HCT116 (cell line): ENCODE results near the gene PDE4D. TPM values are rescaled to one million over a fixed set of nuclear protein-coding genes. Genes with fewer than 3 reads are reported as not detected.

Experiments used
- ATAC-seq: fragments of 200-7000 bp; cut with Tn5 transposase; 2 replicates; pipeline ENCODE4 v1.9.1; 2020; ENCODE audit warnings: mild to moderate bottlenecking, moderate library complexity
- BruUV-seq: library from RNA; stranded (reverse); fragments of 400-500 nt; replicated peaks from 2 replicates; lab custom pipeline; 2021; lab: Mats Ljungman, UMichigan
- CTCF ChIA-PET: fragments of 300-600 bp; sonication (Branson Sonifier 250); formaldehyde crosslinking; loops from one replicate; lab custom pipeline; 2021; ENCODE audit warnings: antibody characterized with exemption; lab: Charles Lee
- POLR2A ChIA-PET: fragments of 300-600, 350-600 bp; sonication (Branson Sonifier 250); formaldehyde crosslinking; loops from one replicate; lab custom pipeline; 2021; ENCODE audit warnings: antibody characterized with exemption; lab: Charles Lee
- RAD21 ChIA-PET, 2 experiments: fragments of 300-600 bp; sonication (Branson Sonifier 250); formaldehyde crosslinking; loops; one replicate each; lab custom pipeline; 2023; ENCODE audit warnings: low total read pairs in 2 of 2; ENCODE audit not compliant: uncharacterized antibody in 2 of 2, unreplicated experiment in 2 of 2, low non-redundant PET in 1 of 2; lab: Charles Lee
- DNase-seq: peaks from one replicate; pipeline ENCODE4 v3.0.0-alpha.2; 2010; ENCODE audit warnings: low read depth, low spot score
- H2AFZ ChIP-seq: fragments of 200-600 bp; shearing (Covaris generic), sonication (generic); 2 replicates; pipeline ENCODE4 v1.6.1; 2017; ENCODE audit warnings: low read depth, mixed run types, mixed read lengths, antibody characterized with exemption, low read length; ENCODE audit not compliant: poor library complexity, severe bottlenecking
- H3K27ac ChIP-seq: 2 replicates; pipeline ENCODE4 v1.5.1; 2012; ENCODE audit warnings: low read depth, low read length
- H3K27me3 ChIP-seq: fragments of 200-600 bp; sonication (generic); 2 replicates; pipeline ENCODE4 v1.6.1; 2016; ENCODE audit warnings: mixed run types, low read length, mixed read lengths; ENCODE audit not compliant: insufficient read depth
- H3K36me3 ChIP-seq, 2 experiments: fragments of 200-500 bp in 1 of 2; fragments of 200-600 bp in 1 of 2; sonication (Bioruptor generic) in 1 of 2; sonication (generic) in 1 of 2; 2 replicates each; pipeline versions ENCODE4 v1.5.1 to v1.6.1; 2014 to 2016; ENCODE audit warnings: low read length in 2 of 2, inconsistent platforms in 1 of 2, mixed read lengths in 1 of 2, mixed run types in 1 of 2; ENCODE audit not compliant: insufficient read depth in 2 of 2, control insufficient read depth in 1 of 2
- H3K4me1 ChIP-seq, 2 experiments: fragments of 200-600 bp in 1 of 2; sonication (generic) in 1 of 2; 2 replicates each; pipeline versions ENCODE4 v1.5.1 to v1.6.1; 2012 to 2017; ENCODE audit warnings: low read length in 2 of 2, inconsistent platforms in 1 of 2, mild to moderate bottlenecking in 1 of 2, mixed read lengths in 1 of 2, mixed run types in 1 of 2, moderate library complexity in 1 of 2; ENCODE audit not compliant: insufficient read depth in 2 of 2, control insufficient read depth in 1 of 2
- H3K4me2 ChIP-seq: fragments of 200-600 bp; sonication (generic); 2 replicates; pipeline ENCODE4 v1.6.1; 2017; ENCODE audit warnings: mixed run types, low read length, mixed read lengths
- H3K4me3 ChIP-seq, 2 experiments: fragments of 200-600 bp in 1 of 2; sonication (generic) in 1 of 2; replicated peaks in 1 of 2; 2 replicates each; pipeline ENCODE4 v1.5.1; 2011 to 2016; ENCODE audit warnings: low read length in 2 of 2, control low read depth in 1 of 2, low read depth in 1 of 2, mild to moderate bottlenecking in 1 of 2, mixed read lengths in 1 of 2, mixed run types in 1 of 2
- H3K79me2 ChIP-seq: fragments of 200-600 bp; sonication (generic); 2 replicates; pipeline ENCODE4 v1.6.1; 2017; ENCODE audit warnings: mild to moderate bottlenecking, mixed run types, low read length, moderate library complexity, mixed read lengths; ENCODE audit not compliant: insufficient read depth
- H3K9ac ChIP-seq: fragments of 200-600 bp; sonication (generic); 2 replicates; pipeline ENCODE4 v1.6.1; 2016; ENCODE audit warnings: low read length, mixed read lengths
- H3K9me2 ChIP-seq: fragments of 200-600 bp; sonication (generic), shearing (Covaris generic); 2 replicates; pipeline ENCODE4 v1.6.1; 2017; ENCODE audit warnings: mixed run types, mild to moderate bottlenecking, moderate library complexity; ENCODE audit not compliant: insufficient read depth
- H3K9me3 ChIP-seq, 2 experiments: fragments of 200-500 bp in 1 of 2; fragments of 200-600 bp in 1 of 2; sonication (Bioruptor generic) in 1 of 2; sonication (generic) in 1 of 2; 2 replicates each; pipeline ENCODE4 v1.6.1; 2014 to 2017; ENCODE audit warnings: low read length in 2 of 2, mixed read lengths in 2 of 2, inconsistent platforms in 1 of 2, low read depth in 1 of 2, mild to moderate bottlenecking in 1 of 2, mixed run types in 1 of 2, moderate library complexity in 1 of 2; ENCODE audit not compliant: control insufficient read depth in 1 of 2, insufficient read depth in 1 of 2
- H4K20me1 ChIP-seq: fragments of 200-600 bp; sonication (generic), shearing (Covaris generic); 2 replicates; pipeline ENCODE4 v1.6.1; 2017; ENCODE audit warnings: mixed run types, mild to moderate bottlenecking, moderate library complexity; ENCODE audit not compliant: insufficient read depth
- CEBPB ChIP-seq: IDR thresholded peaks from 2 replicates; pipeline ENCODE4 v1.6.1; 2012; ENCODE audit warnings: low read depth
- EGR1 ChIP-seq: IDR thresholded peaks from 2 replicates; pipeline ENCODE4 v1.6.1; 2012; ENCODE audit warnings: low read depth
- FOSL1 ChIP-seq: IDR thresholded peaks from 2 replicates; pipeline ENCODE4 v1.6.1; 2012; ENCODE audit warnings: low read depth
- RAD21 ChIP-seq: IDR thresholded peaks from 2 replicates; pipeline ENCODE4 v1.6.1; 2012; ENCODE audit warnings: low read depth, mild to moderate bottlenecking
- SP1 ChIP-seq: IDR thresholded peaks from 2 replicates; pipeline ENCODE4 v1.6.1; 2012; ENCODE audit warnings: low read depth
- TCF7L2 ChIP-seq: IDR thresholded peaks from 2 replicates; pipeline ENCODE4 v1.7.0; 2011; ENCODE audit warnings: borderline replicate concordance, inconsistent platforms; ENCODE audit not compliant: insufficient read depth, insufficient read length; ENCODE audit errors: extremely low read depth
- YY1 ChIP-seq: IDR thresholded peaks from 2 replicates; pipeline ENCODE4 v1.6.1; 2011; ENCODE audit warnings: low read length, low read depth, moderate library complexity, mild to moderate bottlenecking; ENCODE audit not compliant: insufficient replicate concordance; ENCODE audit errors: extremely low read depth
- intact Hi-C: fragments of 100-400 bp; cut with micrococcal nuclease; formaldehyde crosslinking; loops from 2 replicates; pipeline ENCODE4 v1.10.0; 2022
- total RNA-seq: library from RNA; stranded (reverse); gene quantifications from one replicate; pipeline ENCODE4 v1.2.1, GENCODE V29; 2021; ENCODE audit not compliant: unreplicated experiment
- TF ChIP-seq, protein P1 (sequence below), 3 experiments: fragments of 200-600 bp in 1 of 3; sonication (generic) in 1 of 3; IDR thresholded peaks in 2 of 3; conservative IDR thresholded peaks in 1 of 3; 2 replicates each; pipeline ENCODE4 v1.5.1; 2012 to 2017; ENCODE audit warnings: low read depth in 2 of 3, low read length in 2 of 3, antibody characterized with exemption in 1 of 3, borderline replicate concordance in 1 of 3, control low read depth in 1 of 3, mild to moderate bottlenecking in 1 of 3, mixed read lengths in 1 of 3, mixed run types in 1 of 3, moderate library complexity in 1 of 3; ENCODE audit not compliant: insufficient read depth in 1 of 3
- TF ChIP-seq, protein P2 (sequence below): IDR thresholded peaks from 2 replicates; pipeline ENCODE4 v1.6.1; 2012

Gene PDE4D
- total RNA-seq, 1 experiment from 2014 or later: 1.1 TPM

DNA sequence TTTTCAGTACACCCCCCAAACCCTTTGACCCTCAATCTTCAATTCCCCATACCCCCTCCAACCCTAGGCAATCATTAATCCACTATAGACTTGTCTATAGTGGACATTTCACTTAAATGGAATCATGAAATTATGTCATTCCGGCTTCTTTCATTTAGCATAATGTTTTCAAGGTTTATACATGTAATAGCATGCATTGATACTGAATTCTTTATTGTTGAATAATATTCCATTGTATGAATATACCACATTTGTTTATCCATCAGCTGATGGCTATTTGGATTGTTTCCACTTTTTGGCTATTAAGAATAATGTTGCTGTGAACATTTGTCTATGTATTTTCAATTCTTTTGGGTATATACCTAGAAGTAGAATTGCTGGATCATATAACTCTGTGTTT lies 238.8 kb downstream of the PDE4D start:
- no peak overlapping the region for H3K9ac ChIP-seq
- ChIA-PET RAD21 (no interaction called here), POLR2A (no interaction called here), CTCF (no interaction called here)
- H3K36me3 ChIP-seq: no peaks in the 10 kb centered on the region
- H4K20me1 ChIP-seq: no peaks in the 10 kb centered on the region
- no TSS peak for BruUV-seq
- H3K9me2 ChIP-seq: no peaks in the 10 kb centered on the region
- no peaks in the 10 kb centered on the region for H3K4me1 ChIP-seq
- ATAC-seq (no peak), DNase-seq (no peak)
- intact Hi-C loops: no loop called here
- H3K27ac ChIP-seq: no peak overlapping the region
- peaks cover 19% of the 10 kb centered on the region for H3K27me3 ChIP-seq
- no peaks in the 10 kb centered on the region for H3K79me2 ChIP-seq
- H2AFZ ChIP-seq: no peak overlapping the region
- no peak overlapping the region for H3K4me2 ChIP-seq
- H3K9me3 ChIP-seq: no peaks in the 10 kb centered on the region
- TF ChIP-seq, protein P1, sequence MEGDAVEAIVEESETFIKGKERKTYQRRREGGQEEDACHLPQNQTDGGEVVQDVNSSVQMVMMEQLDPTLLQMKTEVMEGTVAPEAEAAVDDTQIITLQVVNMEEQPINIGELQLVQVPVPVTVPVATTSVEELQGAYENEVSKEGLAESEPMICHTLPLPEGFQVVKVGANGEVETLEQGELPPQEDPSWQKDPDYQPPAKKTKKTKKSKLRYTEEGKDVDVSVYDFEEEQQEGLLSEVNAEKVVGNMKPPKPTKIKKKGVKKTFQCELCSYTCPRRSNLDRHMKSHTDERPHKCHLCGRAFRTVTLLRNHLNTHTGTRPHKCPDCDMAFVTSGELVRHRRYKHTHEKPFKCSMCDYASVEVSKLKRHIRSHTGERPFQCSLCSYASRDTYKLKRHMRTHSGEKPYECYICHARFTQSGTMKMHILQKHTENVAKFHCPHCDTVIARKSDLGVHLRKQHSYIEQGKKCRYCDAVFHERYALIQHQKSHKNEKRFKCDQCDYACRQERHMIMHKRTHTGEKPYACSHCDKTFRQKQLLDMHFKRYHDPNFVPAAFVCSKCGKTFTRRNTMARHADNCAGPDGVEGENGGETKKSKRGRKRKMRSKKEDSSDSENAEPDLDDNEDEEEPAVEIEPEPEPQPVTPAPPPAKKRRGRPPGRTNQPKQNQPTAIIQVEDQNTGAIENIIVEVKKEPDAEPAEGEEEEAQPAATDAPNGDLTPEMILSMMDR (IDR thresholded peaks at IDR 0.05 in 2 of 3, conservative IDR thresholded peaks at IDR 0.05 in 1 of 3; ENCODE audit: borderline replicate concordance in 1 of 3, insufficient read depth in 1 of 3, low read depth in 2 of 3, low read length in 2 of 3): no peak
- no peak for TF ChIP-seq EGR1
- no peak for TF ChIP-seq SP1
- no peak for TF ChIP-seq RAD21
- no peak for TF ChIP-seq FOSL1
- TF ChIP-seq TCF7L2: no peak
- TF ChIP-seq CEBPB: no peak
- TF ChIP-seq YY1: no peak
- TF ChIP-seq, protein P2, sequence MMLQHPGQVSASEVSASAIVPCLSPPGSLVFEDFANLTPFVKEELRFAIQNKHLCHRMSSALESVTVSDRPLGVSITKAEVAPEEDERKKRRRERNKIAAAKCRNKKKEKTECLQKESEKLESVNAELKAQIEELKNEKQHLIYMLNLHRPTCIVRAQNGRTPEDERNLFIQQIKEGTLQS: no peak
- no peak overlapping the region for H3K4me3 ChIP-seq
